Fibroblast of peridontal ligament (primary cell): Measurements from ENCODE around the gene PTPRN2.

Source experiments
- DNase-seq: peaks from one replicate; pipeline ENCODE4 v3.0.0-alpha.2; 2010; ENCODE audit errors: extremely low read depth

PTPRN2 gene

GRCh38 chr7:157522189-157522588, 1065.4 kb downstream of the PTPRN2 start:
- no peak for DNase-seq

GRCh38 chr7:157521752-157522151, 1065.9 kb downstream of the PTPRN2 start:
- no peak for DNase-seq

DNA sequence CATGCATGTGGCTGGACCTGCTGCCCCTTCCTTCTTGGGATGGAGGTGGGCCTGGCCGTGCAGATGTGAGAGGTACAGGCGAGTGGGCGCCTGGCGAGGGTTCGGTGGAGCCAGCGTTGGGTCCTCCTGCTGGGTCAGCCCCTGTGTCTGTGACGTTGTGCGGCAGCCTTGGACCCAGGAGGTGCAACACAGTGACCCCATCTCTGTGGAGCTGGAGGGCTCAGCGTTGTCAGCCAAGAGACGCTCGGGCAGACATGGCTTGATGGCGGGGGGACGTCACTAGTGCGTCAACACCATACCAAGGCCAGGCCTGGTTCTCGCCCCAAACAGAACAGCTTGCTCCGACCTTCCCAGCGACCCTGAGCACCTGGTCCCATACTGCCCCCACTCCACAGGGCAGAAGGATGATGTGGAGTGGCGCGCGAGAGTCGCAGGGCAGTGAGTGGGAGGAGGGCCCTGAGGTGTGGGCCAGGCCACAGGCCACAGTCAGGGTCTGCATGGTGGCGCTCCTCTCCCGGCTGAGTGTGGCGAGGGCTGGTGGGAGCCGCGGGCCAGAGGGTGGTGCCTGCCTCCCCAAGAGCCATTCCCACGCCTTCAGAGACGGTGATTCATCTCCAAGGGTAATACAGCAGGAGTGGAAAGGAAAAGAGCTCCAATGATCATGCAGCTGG, 1066.4 kb downstream of the PTPRN2 start:
- no peak for DNase-seq

- DNase-seq: no peak
Measured at GRCh38 chr7:157520249-157520648, 1067.4 kb downstream of the PTPRN2 start.

DNA sequence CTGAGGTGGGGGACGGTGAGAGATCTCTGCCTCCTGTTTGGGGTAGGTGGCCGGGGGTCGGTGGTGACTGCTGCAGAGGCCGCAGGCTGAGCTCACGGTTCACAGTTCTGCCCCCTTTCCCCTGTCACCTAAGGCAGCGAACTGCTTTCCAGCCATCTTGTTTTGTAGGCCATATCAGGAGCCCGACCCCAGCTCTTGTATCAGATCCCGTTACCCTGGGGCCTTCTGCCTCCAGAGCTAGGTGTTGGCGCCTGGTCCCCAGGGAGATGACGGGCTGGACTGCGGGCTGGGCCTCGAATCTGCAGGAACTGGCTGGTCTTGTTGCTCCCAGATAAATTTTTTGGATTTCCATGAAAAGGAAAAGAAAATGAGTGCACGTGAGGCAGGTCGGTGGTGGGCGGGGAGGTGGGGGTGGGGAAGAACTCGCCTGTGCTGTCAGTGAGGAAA, 1067.8 kb downstream of the PTPRN2 start:
- no peak for DNase-seq

- DNase-seq: no peak
Measured at GRCh38 chr7:157519246-157519645, 1068.4 kb downstream of the PTPRN2 start.

- DNase-seq: no peak
Measured at GRCh38 chr7:157518514-157519175, 1069.0 kb downstream of the PTPRN2 start.

DNA sequence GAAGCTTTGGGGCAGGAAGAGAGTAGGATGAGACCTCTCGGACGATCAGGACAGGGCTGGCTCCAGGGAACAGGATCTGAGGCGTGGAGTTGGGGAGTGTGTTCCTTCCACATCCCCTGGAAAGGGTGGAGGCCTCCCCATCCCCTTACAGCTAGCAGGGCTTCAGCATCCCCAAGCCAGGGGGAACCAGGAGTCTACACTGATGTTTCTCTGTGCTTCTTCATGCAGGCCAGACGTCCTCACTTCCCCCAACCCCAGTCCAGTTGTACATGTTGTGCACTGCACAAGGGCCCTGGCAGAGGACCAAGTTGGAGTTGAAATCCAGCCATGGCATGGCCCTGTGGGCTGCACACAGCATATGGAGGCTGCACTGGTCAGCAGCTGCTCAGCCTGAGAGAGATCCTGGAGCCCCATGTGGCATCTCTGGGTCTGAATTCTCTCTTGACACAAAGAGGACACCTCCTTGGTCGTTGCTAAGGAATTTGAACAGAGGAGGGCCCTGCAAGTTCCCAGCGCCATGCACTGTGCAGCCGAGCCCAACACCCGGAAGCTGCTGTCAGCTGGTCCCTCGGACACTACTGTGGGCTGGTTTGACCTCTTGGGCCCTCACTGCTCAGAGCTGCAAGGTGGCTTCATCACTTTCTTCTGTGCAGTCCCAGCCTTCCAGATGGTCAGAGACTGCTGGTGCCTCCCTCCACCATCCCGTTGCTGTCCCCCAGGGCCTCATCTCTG, 1069.7 kb downstream of the PTPRN2 start:
- DNase-seq: no peak

DNA sequence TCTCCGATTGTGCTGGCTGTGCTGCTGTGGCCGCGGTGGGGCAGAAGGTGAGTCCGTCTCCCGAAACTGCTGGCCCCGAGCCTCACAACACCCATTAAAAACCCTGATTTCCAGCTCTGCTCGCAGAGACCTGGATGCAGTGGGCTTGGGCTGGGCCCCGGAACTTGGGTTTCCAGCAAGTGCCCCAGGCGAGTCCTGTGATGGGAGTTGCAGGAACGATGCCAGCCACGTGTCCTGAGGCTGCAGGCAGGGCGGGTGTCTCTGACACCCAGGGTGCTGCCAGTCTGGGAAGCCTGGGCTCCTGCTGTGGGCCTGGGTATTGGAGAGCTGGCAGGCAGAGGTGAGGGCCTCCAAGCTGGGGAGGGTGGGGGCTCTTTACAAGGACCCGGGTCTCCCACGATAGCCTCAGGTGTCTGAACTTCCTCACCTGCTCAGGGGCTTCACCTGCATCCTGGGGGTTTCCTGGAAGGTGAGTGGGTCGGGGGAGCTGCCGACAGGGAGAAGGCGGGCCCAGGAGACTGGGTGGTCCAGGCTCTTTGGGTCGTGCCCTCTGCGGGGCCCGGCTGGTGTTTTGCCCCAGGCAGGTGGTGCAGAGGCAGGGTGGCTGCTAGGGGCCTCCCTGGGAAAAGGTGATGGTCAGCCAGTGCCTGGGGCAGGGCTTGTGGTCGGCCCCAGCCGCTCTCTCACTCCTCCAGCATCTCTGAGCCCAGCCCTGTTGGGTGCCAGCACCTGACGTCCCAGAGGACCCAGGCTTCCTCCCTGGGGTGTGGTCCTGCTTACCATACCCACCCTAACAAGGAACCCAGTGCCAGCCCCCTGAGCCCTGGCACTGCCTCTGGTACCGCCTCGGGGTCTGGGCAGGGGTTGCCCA, 1070.5 kb downstream of the PTPRN2 start:
- no peak for DNase-seq

GRCh38 chr7:157516311-157516710, 1071.3 kb downstream of the PTPRN2 start:
- no peak for DNase-seq

- no peak for DNase-seq
Measured at GRCh38 chr7:157515342-157516041, 1072.1 kb downstream of the PTPRN2 start.

DNA sequence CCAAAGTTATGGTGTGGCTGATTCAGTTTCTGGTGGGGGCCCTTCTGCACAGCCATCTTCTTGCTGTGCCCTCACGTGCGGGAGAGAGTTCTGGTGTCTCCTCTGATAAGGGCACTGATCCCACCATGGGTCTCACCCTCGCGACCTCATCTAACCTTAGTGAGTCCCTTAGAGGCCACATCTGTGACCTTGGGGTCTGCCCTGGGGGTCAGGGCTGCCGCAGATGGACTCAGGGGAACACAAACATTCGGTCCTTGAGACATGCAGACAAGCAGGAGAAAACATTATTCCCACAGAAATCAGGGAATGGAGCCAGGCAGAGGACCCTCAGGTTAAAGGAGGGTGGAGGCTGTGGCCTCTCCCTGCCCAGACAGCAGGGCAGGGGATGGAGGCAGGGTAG, 1072.9 kb downstream of the PTPRN2 start:
- DNase-seq: no peak

GRCh38 chr7:157514306-157514705, 1073.3 kb downstream of the PTPRN2 start:
- DNase-seq: no peak

GRCh38 chr7:157513682-157514081, 1073.9 kb downstream of the PTPRN2 start:
- DNase-seq: no peak

DNA sequence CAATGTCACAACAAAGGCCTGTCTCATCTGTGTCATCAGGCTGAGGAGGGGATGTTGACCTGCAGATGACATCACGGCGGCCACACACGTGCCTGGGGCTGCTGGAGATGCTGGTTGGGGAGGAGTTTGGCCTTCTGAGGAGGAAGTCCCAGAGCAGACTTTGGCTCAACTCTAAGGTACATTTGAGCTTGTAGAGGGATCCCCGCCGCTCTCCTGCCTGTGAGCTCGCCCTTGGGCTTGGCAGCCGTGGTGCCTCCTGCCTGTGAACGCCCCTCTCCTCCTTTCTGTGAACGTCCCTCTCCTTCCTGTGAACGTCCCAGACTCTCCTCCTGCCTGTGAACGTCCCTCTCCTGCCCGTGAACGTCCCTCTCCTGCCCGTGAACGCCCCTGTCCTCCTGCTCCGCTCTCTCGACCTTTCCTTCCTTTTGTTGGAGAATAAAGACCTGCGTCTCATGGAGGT, 1074.4 kb downstream of the PTPRN2 start:
- no peak for DNase-seq

- no peak for DNase-seq
Measured at GRCh38 chr7:157509226-157509625, 1078.4 kb downstream of the PTPRN2 start.

GRCh38 chr7:157508477-157508881, 1079.1 kb downstream of the PTPRN2 start:
- no peak for DNase-seq

DNA sequence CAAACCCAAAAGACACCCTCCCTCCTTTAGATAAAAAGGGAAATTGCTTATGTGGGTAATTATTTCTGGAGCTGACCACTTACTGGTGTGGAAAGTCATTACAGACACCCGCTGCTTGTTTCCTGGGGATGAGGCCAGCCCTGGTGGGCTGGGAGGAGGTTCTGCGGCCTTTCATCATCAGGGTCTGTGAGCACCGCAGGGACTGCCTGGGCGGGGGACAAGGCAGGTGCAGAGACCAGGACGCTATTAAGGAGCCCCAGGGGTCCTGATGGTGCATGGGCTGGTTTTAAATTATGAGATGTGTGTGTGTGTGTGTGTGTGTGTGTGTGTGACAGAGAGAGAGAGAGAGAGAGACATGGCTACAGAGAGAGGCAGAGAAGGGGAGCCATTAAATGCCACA, 1079.6 kb downstream of the PTPRN2 start:
- no peak for DNase-seq

- no peak for DNase-seq
Measured at GRCh38 chr7:157506268-157506667, 1081.4 kb downstream of the PTPRN2 start.

DNA sequence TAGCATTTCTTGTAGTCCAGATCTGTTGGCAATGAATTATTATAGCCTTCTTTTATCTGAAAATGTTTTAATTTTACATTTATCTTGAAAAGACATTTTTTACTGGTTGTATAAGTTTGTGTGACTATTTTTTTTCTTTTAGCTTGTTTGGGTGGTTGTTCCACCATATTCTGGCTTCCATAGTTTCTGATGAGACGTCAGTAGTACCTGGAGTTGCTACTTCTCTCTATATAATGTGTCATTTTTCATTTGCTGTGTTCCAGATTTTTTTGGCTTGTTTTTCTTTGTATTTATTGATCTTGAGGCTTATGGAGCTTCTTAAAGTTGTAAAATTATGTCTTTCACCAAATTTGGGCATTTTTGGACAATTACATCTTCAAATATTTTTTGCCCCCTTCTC, 1082.0 kb downstream of the PTPRN2 start:
- no peak for DNase-seq

GRCh38 chr7:157503229-157503628, 1084.4 kb downstream of the PTPRN2 start:
- DNase-seq: no peak
